NCI-H2171 (cell line): ENCODE data around the gene LRRC56.

Experiments used
- DNase-seq: peaks from one replicate; lab custom pipeline; 2025; lab: John Stamatoyannopoulos, UW

Gene LRRC56

GRCh38 chr11:536841-537621 is at the start of gene LRRC56:
TSS of gene LRRC56 (plus strand) at chr11:537527. CDS start at chr11:540685, 3,158 bp downstream.
- peak; percentile 70 for DNase-seq

GRCh38 chr11:487571-488021 is 49.7 kb upstream of the LRRC56 start:
- DNase-seq: no peak

- DNase-seq: no peak
Measured at GRCh38 chr11:488062-488461, 49.3 kb upstream of the LRRC56 start.

- no peak for DNase-seq
Measured at GRCh38 chr11:488579-488978, 48.7 kb upstream of the LRRC56 start.

- DNase-seq: no peak
Measured at GRCh38 chr11:488992-489391, 48.3 kb upstream of the LRRC56 start.

GRCh38 chr11:489610-490185 is 47.6 kb upstream of the LRRC56 start:
- no peak for DNase-seq

- DNase-seq: no peak
Measured at GRCh38 chr11:490186-490929, 47.0 kb upstream of the LRRC56 start.

GRCh38 chr11:490930-491260 is 46.4 kb upstream of the LRRC56 start:
- no peak for DNase-seq

GRCh38 chr11:491358-491757 is 46.0 kb upstream of the LRRC56 start:
- no peak for DNase-seq

GRCh38 chr11:492427-493226 is 44.7 kb upstream of the LRRC56 start:
- peak; percentile 56 for DNase-seq

- no peak for DNase-seq
Measured at GRCh38 chr11:494761-495536, 42.4 kb upstream of the LRRC56 start.

- DNase-seq: no peak
Measured at GRCh38 chr11:495537-495931, 41.8 kb upstream of the LRRC56 start.

- no peak for DNase-seq
Measured at GRCh38 chr11:496834-497564, 40.3 kb upstream of the LRRC56 start.

- DNase-seq: no peak
Measured at GRCh38 chr11:497565-498296, 39.6 kb upstream of the LRRC56 start.

GRCh38 chr11:498297-499181 is 38.8 kb upstream of the LRRC56 start:
- DNase-seq: no peak

GRCh38 chr11:499201-500076 is 37.9 kb upstream of the LRRC56 start:
- DNase-seq: no peak

GRCh38 chr11:501001-501682 is 36.2 kb upstream of the LRRC56 start:
- no peak for DNase-seq
